ENCODE measurements around the gene PAIP2.

GRCh38 chr5:139344177-139344576, 2.5 kb downstream of the PAIP2 start:
- no peak for TF ChIP-seq REST (IDR thresholded peaks at IDR 0.05; ENCODE audit: low read depth, low read length)
- no peak for TF ChIP-seq CTCF (IDR thresholded peaks at IDR 0.05)
- no peak for TF ChIP-seq EZH2phosphoT487 (IDR thresholded peaks at IDR 0.05; ENCODE audit: borderline replicate concordance, low read depth)
- no peak for TF ChIP-seq FOXM1 (IDR thresholded peaks at IDR 0.05; ENCODE audit: low read depth)
- TF ChIP-seq NFIC (IDR thresholded peaks at IDR 0.05; ENCODE audit: borderline replicate concordance), result no peak

Data from SK-N-SH (cell line).